K562 (cell line): ENCODE data around the gene FOXO4. TPM values are rescaled to one million over a fixed set of nuclear protein-coding genes. Genes with fewer than 3 reads are reported as not detected.

Experiments
- ATAC-seq: fragments of 200-7000 bp; cut with Tn5 transposase; 3 replicates; pipeline ENCODE4 v1.9.1; 2020; ENCODE audit warnings: moderate library complexity
- BruUV-seq: library from RNA; stranded (reverse); fragments of 400-500 nt; replicated peaks from 2 replicates; lab custom pipeline; 2021; lab: Mats Ljungman, UMichigan
- CTCF ChIA-PET: fragments of 300-600 bp; formaldehyde crosslinking; extraction: SDS; loops from one replicate; lab custom pipeline; 2021; ENCODE audit warnings: low intra/inter-chr PET ratio; lab: Yijun Ruan, JAX
- POLR2A ChIA-PET: fragments of 300-600, 350-650 bp; sonication (Branson Sonifier 250); formaldehyde crosslinking; extraction: SDS; loops from one replicate; lab custom pipeline; 2021; ENCODE audit warnings: antibody characterized with exemption, inconsistent platforms; lab: Yijun Ruan, JAX
- DNase-seq, 4 experiments: peaks; one replicate each; pipeline versions ENCODE4 v3.0.0 to v3.0.0-alpha.2; 2011 to 2018; ENCODE audit warnings: low spot score in 3 of 4, mixed read lengths in 3 of 4; ENCODE audit errors: extremely low read depth in 1 of 4
- FAIRE-seq: peaks from 2 replicates; lab custom pipeline; 2011; peaks lifted over from hg19 to GRCh38; lab: Jason Lieb, UNC
- H2AFZ ChIP-seq: 2 replicates; pipeline ENCODE4 v1.6.0; 2011; ENCODE audit warnings: low read depth, low read length, control low read depth, inconsistent platforms
- H3K27ac ChIP-seq: fragments of 200-600 bp; 3 replicates; pipeline ENCODE4 v1.8.0; 2011; ENCODE audit warnings: low read depth, mild to moderate bottlenecking, control low read depth, inconsistent platforms, low read length, moderate library complexity, mixed read lengths; ENCODE audit errors: extremely low read depth
- H3K27me3 ChIP-seq, 2 experiments: fragments of 300-600 bp in 1 of 2; 2 replicates in 1 of 2; 3 replicates in 1 of 2; pipeline versions ENCODE4 v1.6.0 to v1.8.0; 2011; ENCODE audit warnings: inconsistent platforms in 2 of 2, low read length in 2 of 2, mild to moderate bottlenecking in 1 of 2, mixed read lengths in 1 of 2, moderate library complexity in 1 of 2; ENCODE audit not compliant: control insufficient read depth in 2 of 2, insufficient read depth in 2 of 2
- H3K36me3 ChIP-seq: fragments of 300-600 bp; 3 replicates; pipeline ENCODE4 v1.8.0; 2011; ENCODE audit warnings: mild to moderate bottlenecking, low read length, inconsistent platforms; ENCODE audit not compliant: control insufficient read depth, insufficient read depth
- H3K4me1 ChIP-seq, 2 experiments: fragments of 200-600 bp in 1 of 2; replicated peaks in 1 of 2; 2 replicates in 1 of 2; 3 replicates in 1 of 2; pipeline versions ENCODE4 v1.5.1 to v1.8.0; 2011; ENCODE audit warnings: inconsistent platforms in 2 of 2, low read length in 2 of 2, mild to moderate bottlenecking in 1 of 2, mixed read lengths in 1 of 2, moderate library complexity in 1 of 2; ENCODE audit not compliant: control insufficient read depth in 2 of 2, insufficient read depth in 2 of 2
- H3K4me2 ChIP-seq: 2 replicates; pipeline ENCODE4 v1.6.1; 2011; ENCODE audit warnings: low read length, control low read depth, inconsistent platforms, mixed read lengths; ENCODE audit not compliant: insufficient read depth
- H3K4me3 ChIP-seq: fragments of 200-600 bp; sonication (generic), shearing (Covaris generic); 2 replicates; pipeline ENCODE4 v1.5.1; 2016; ENCODE audit warnings: control low read depth, inconsistent platforms
- H3K79me2 ChIP-seq: fragments of 200-600 bp; 3 replicates; pipeline ENCODE4 v1.8.0; 2011; ENCODE audit warnings: low read length, inconsistent platforms; ENCODE audit not compliant: control insufficient read depth, insufficient read depth
- H3K9ac ChIP-seq, 2 experiments: 2 replicates each; pipeline versions ENCODE4 v1.6.0 to v1.6.1; 2011; ENCODE audit warnings: low read depth in 2 of 2, low read length in 2 of 2, control low read depth in 1 of 2, inconsistent platforms in 1 of 2, mild to moderate bottlenecking in 1 of 2, mixed read lengths in 1 of 2; ENCODE audit not compliant: insufficient read depth in 1 of 2
- H3K9me1 ChIP-seq: one replicate; pipeline ENCODE4 v1.6.0; 2011; ENCODE audit warnings: inconsistent platforms, mild to moderate bottlenecking, low read length, moderate library complexity; ENCODE audit not compliant: control insufficient read depth, insufficient read depth
- H3K9me3 ChIP-seq: replicated peaks from 2 replicates; pipeline ENCODE4 v1.5.1; 2011; ENCODE audit warnings: low read depth, low read length, inconsistent platforms; ENCODE audit not compliant: control insufficient read depth, insufficient read depth
- H4K20me1 ChIP-seq: replicated peaks from 2 replicates; pipeline ENCODE4 v1.6.1; 2011; ENCODE audit warnings: low read length, inconsistent platforms, mixed read lengths; ENCODE audit not compliant: control insufficient read depth, insufficient read depth
- ARID3B ChIP-seq: fragments of 250-450 bp; sonication (Bioruptor Pico); IDR thresholded peaks from 2 replicates; pipeline ENCODE4 v1.4.0; 2020; ENCODE audit warnings: borderline replicate concordance
- ATF3 ChIP-seq, 2 experiments: fragments of 450-650 bp in 1 of 2; sonication (generic) in 1 of 2; formaldehyde crosslinking in 1 of 2; IDR thresholded peaks in 1 of 2; conservative IDR thresholded peaks in 1 of 2; 2 replicates each; pipeline versions ENCODE4 v1.6.1 to v1.8.1; 2016 to 2023; ENCODE audit warnings: mild to moderate bottlenecking in 2 of 2, moderate library complexity in 2 of 2, inconsistent platforms in 1 of 2, missing genetic modification reagents in 1 of 2
- CBFA2T3 ChIP-seq: fragments of 450-650 bp; IDR thresholded peaks from 2 replicates; pipeline ENCODE4 v1.6.1; 2017
- CSDE1 ChIP-seq, 2 experiments: fragments of 450-650 bp; IDR thresholded peaks; 2 replicates each; pipeline ENCODE4 v1.6.1; 2016; ENCODE audit warnings: mild to moderate bottlenecking in 1 of 2
- CXXC5 ChIP-seq: fragments of 250-450 bp; sonication (Bioruptor Pico); IDR thresholded peaks from 2 replicates; pipeline ENCODE4 v1.8.0; 2022; ENCODE audit warnings: inconsistent platforms, mild to moderate bottlenecking, moderate library complexity
- EWSR1 ChIP-seq: fragments of 450-650 bp; IDR thresholded peaks from 2 replicates; pipeline ENCODE4 v1.6.1; 2018; ENCODE audit warnings: borderline replicate concordance, mild to moderate bottlenecking, low read depth, moderate library complexity; ENCODE audit not compliant: partially characterized antibody
- GTF2B ChIP-seq: IDR thresholded peaks from 2 replicates; pipeline ENCODE4 v1.6.1; 2011; ENCODE audit not compliant: insufficient read length; ENCODE audit errors: extremely low read depth
- HMG20B ChIP-seq: fragments of 250-450 bp; sonication (Bioruptor Pico); IDR thresholded peaks from 2 replicates; pipeline ENCODE4 v1.5.0; 2021; ENCODE audit warnings: mild to moderate bottlenecking
- MAFG ChIP-seq: fragments of 450-650 bp; conservative IDR thresholded peaks from 2 replicates; pipeline ENCODE4 v1.6.1; 2016; ENCODE audit warnings: missing genetic modification characterization, missing compliant biosample characterization
- MITF ChIP-seq: IDR thresholded peaks from 2 replicates; pipeline ENCODE4 v1.6.1; 2014; ENCODE audit warnings: antibody characterized with exemption
- RAD51 ChIP-seq: fragments of 450-650 bp; IDR thresholded peaks from 2 replicates; pipeline ENCODE4 v1.7.1; 2016; ENCODE audit warnings: low read depth, mild to moderate bottlenecking, borderline replicate concordance
- RNF219 ChIP-seq: fragments of 250-450 bp; sonication (Bioruptor Pico); IDR thresholded peaks from 2 replicates; pipeline ENCODE4 v1.5.0; 2022; ENCODE audit warnings: mild to moderate bottlenecking
- ZNF274 ChIP-seq: IDR thresholded peaks from 2 replicates; pipeline ENCODE4 v1.6.1; 2011; ENCODE audit warnings: low read depth, mild to moderate bottlenecking, low read length, moderate library complexity, borderline replicate concordance
- WGBS: fragments of 100-300 bp; shearing (Covaris generic); methylation state at CpG from one replicate; pipeline ENCODE4 v1.1.6; 2016; ENCODE audit warnings: low coverage, mixed read lengths; ENCODE audit not compliant: insufficient coverage; ENCODE audit errors: missing lambda C conversion rate; 5-methylcytosine and 5-hydroxymethylcytosine counted together
- in situ Hi-C: fragments of 300-500 bp; cut with MboI; formaldehyde crosslinking; loops from 4 replicates; pipeline ENCODE4 v1.15.0; 2018; ENCODE audit warnings: inconsistent platforms, mixed read lengths
- intact Hi-C: fragments of 100-400 bp; cut with micrococcal nuclease; formaldehyde crosslinking; loops from 2 replicates; pipeline ENCODE4 v1.14.2; 2022
- polyA plus RNA-seq, 8 experiments: library from polyadenylated mRNA; depleted of rRNA in 4 of 8; stranded (reverse) in 5 of 8; unstranded in 3 of 8; fragments of >200 nt; fragmentation: Nextera tagmentation in 2 of 8; fragmentation: Illumina TruSeq in 1 of 8; extraction: Ambion mirVana in 2 of 8; extraction: Trizol in 1 of 8; gene quantifications; 2 replicates each; pipeline versions ENCODE4 v1.2.1 to v1.2.3, GENCODE V29; 2011 to 2014; ENCODE audit warnings: inconsistent platforms in 1 of 8, missing spikeins in 1 of 8
- total RNA-seq, 7 experiments: library from RNA; depleted of rRNA in 6 of 7; stranded (reverse); fragments of >200 nt in 6 of 7; fragmentation: Illumina TruSeq in 2 of 7; extraction: Trizol in 2 of 7; gene quantifications; 2 replicates each; pipeline versions ENCODE4 v1.2.1 to v1.2.3, GENCODE V29; 2011 to 2021; ENCODE audit warnings: low replicate concordance in 1 of 7

The FOXO4 gene
- total and polyA plus RNA-seq, 9 of the 15 experiments (the other 6 are each of a cell fraction or from before 2014, with no cell fraction given) = 0.13 to 26.6 (median 8.5) TPM

- intact Hi-C loops = no loop called here
- Histone ChIP-seq H3K79me2 (no peaks in the 10 kb centered on the region; the same call in 2 of the 3 replicates), H4K20me1 (0 out of 2 replicates have a peak, but pooled peaks cover 5% of the 10 kb centered on the region), H3K9ac (0 out of 4 replicates have a peak overlapping the region, but pooled peaks of 1 of the 2 experiments have one; percentile 12), H3K9me3 (no peaks in the 10 kb centered on the region), H3K4me2 (no peak overlapping the region), H3K4me1 (peaks cover 24 to 34% of the 10 kb centered on the region in 2 experiments; a peak in 4 of 5 replicates), H3K4me3 (no peak overlapping the region), H3K27ac (no peak overlapping the region), H2AFZ (no peak overlapping the region), H3K27me3 (no peaks in the 10 kb centered on the region), H3K9me1 (no peaks in the 10 kb centered on the region), H3K36me3 (peaks cover 95% of the 10 kb centered on the region)
- no peak for ATAC-seq
- CTCF ChIA-PET = interaction anchor here (1.0 to 1.6 kb wide), 3 partner anchors 28 to 50 kb away, joined by 3 to 6 read pairs (median 4); no protein-coding TSS in a partner anchor
- 73% methylated on average over 10 of the region's 12 CpGs for WGBS
- no TSS peak for BruUV-seq
- in situ Hi-C loops = no loop called here
- POLR2A ChIA-PET = interaction anchor here (1.4 to 4.2 kb wide), 2 partner anchors 10 to 11 kb away, joined by 4 to 29 read pairs; partner anchors contain the start of gene MED12
- FAIRE-seq = no peak
- DNase-seq = no peak
- TF ChIP-seq GTF2B = no peak
- no peak for TF ChIP-seq MITF
- no peak for TF ChIP-seq CSDE1 (IDR thresholded peaks at IDR 0.05)
- TF ChIP-seq ATF3 (IDR thresholded peaks at IDR 0.05) = no peak
- TF ChIP-seq ATF3 (CRISPR knock-in tag; conservative IDR thresholded peaks at IDR 0.05) = no peak
- no peak for TF ChIP-seq CXXC5 (CRISPR knock-in tag)
- no peak for TF ChIP-seq CBFA2T3
- no peak for TF ChIP-seq EWSR1
- TF ChIP-seq RAD51 = no peak
- no peak for TF ChIP-seq HMG20B (CRISPR knock-in tag)
- TF ChIP-seq ZNF274 = no peak
- TF ChIP-seq RNF219 (CRISPR knock-in tag) = no peak
- TF ChIP-seq MAFG (tag) = no peak
- no peak for TF ChIP-seq ARID3B (CRISPR knock-in tag)
These were observed 32.6 kb downstream of the FOXO4 start for GRCh38 chrX:71128166-71128833.
